Measurements from ENCODE around the gene PSTPIP1. TPM values are rescaled to one million over a fixed set of nuclear protein-coding genes. Genes with fewer than 3 reads are reported as not detected.

PSTPIP1 gene
- total RNA-seq, 2 experiments from 2014 or later, result 79.4 to 82.7 TPM

GRCh38 chr15:77057685-77058084, 62.8 kb downstream of the PSTPIP1 start:
- Mint-ChIP-seq H3K4me3 (no peak overlapping the region), H3K36me3 (ENCODE audit: low read depth) (peaks cover 7% of the 10 kb centered on the region), H3K27me3 (no peaks in the 10 kb centered on the region), H3K9me3 (no peaks in the 10 kb centered on the region), H3K4me1 (ENCODE audit: low read depth) (peaks cover 19% of the 10 kb centered on the region), H3K27ac (no peak overlapping the region)
- Histone ChIP-seq H3K27me3 (ENCODE audit: control insufficient read depth in 1 of 2, insufficient read depth in 2 of 2, low read length in 2 of 2) (no peaks in the 10 kb centered on the region), H3K4me1 (ENCODE audit: insufficient read depth, low read length) (no peaks in the 10 kb centered on the region), H3K27ac (ENCODE audit: low read depth in 1 of 2, low read length in 2 of 2) (no peak overlapping the region), H3K9me3 (ENCODE audit: control insufficient read depth in 1 of 2, insufficient read depth in 1 of 2, low read length in 2 of 2) (no peaks in the 10 kb centered on the region), H3K36me3 (ENCODE audit: insufficient read depth, low read length) (no peaks in the 10 kb centered on the region), H3K4me3 (ENCODE audit: low read length) (no peak overlapping the region)
- CTCF ChIA-PET, result no interaction called here
- POLR2A ChIA-PET, result no interaction called here
- intact Hi-C loops (cut with DNase I, micrococcal nuclease), result no loop called here
- DNase-seq, result no peak
- no peak for ATAC-seq (ENCODE audit: poor library complexity)
- TF ChIP-seq CTCF (IDR thresholded peaks at IDR 0.05), result no peak

- Histone ChIP-seq H3K27ac (ENCODE audit: low read depth in 1 of 2, low read length in 2 of 2) (no peak overlapping the region), H3K4me3 (ENCODE audit: low read length) (no peak overlapping the region), H3K9me3 (ENCODE audit: control insufficient read depth in 1 of 2, insufficient read depth in 1 of 2, low read length in 2 of 2) (no peaks in the 10 kb centered on the region), H3K36me3 (ENCODE audit: insufficient read depth, low read length) (no peaks in the 10 kb centered on the region), H3K27me3 (ENCODE audit: control insufficient read depth in 1 of 2, insufficient read depth in 2 of 2, low read length in 2 of 2) (no peaks in the 10 kb centered on the region), H3K4me1 (ENCODE audit: insufficient read depth, low read length) (no peaks in the 10 kb centered on the region)
- intact Hi-C loops (cut with DNase I, micrococcal nuclease), result no loop called here
- no peak for DNase-seq
- TF ChIP-seq CTCF (IDR thresholded peaks at IDR 0.05), result no peak
- POLR2A ChIA-PET, result interaction anchor here (1.5 kb wide), 1 partner anchor 44 kb away, joined by 4 read pairs; no protein-coding TSS in a partner anchor
- peaks cover 6% of the 10 kb centered on the region for H3K36me3 Mint-ChIP-seq (ENCODE audit: low read depth)
- H3K4me1 Mint-ChIP-seq (ENCODE audit: low read depth), result peaks cover 19% of the 10 kb centered on the region
- no peaks in the 10 kb centered on the region for H3K27me3 Mint-ChIP-seq
- H3K9me3 Mint-ChIP-seq, result no peaks in the 10 kb centered on the region
- no peak overlapping the region for H3K4me3 Mint-ChIP-seq
- H3K27ac Mint-ChIP-seq, result no peak overlapping the region
- CTCF ChIA-PET, result interaction anchor here (0.8 kb wide), 1 partner anchor 9 kb away, joined by 5 read pairs; no protein-coding TSS in a partner anchor
- no peak for ATAC-seq (ENCODE audit: poor library complexity)
Measured at GRCh38 chr15:77058468-77058867, 63.5 kb downstream of the PSTPIP1 start.

- CTCF ChIA-PET, result no interaction called here
- no peak for ATAC-seq (ENCODE audit: poor library complexity)
Measured at GRCh38 chr15:77059786-77060361, 64.9 kb downstream of the PSTPIP1 start.

More at GRCh38 chr15:77059786-77060361, 64.9 kb downstream of the PSTPIP1 start:
- Mint-ChIP-seq H3K27me3 (no peaks in the 10 kb centered on the region), H3K4me3 (no peak overlapping the region), H3K36me3 (ENCODE audit: low read depth) (no peaks in the 10 kb centered on the region), H3K4me1 (ENCODE audit: low read depth) (peaks cover 19% of the 10 kb centered on the region), H3K9me3 (no peaks in the 10 kb centered on the region), H3K27ac (no peak overlapping the region)
- Histone ChIP-seq H3K27me3 (ENCODE audit: control insufficient read depth in 1 of 2, insufficient read depth in 2 of 2, low read length in 2 of 2) (no peaks in the 10 kb centered on the region), H3K4me1 (ENCODE audit: insufficient read depth, low read length) (no peaks in the 10 kb centered on the region), H3K4me3 (ENCODE audit: low read length) (no peak overlapping the region), H3K36me3 (ENCODE audit: insufficient read depth, low read length) (no peaks in the 10 kb centered on the region), H3K27ac (ENCODE audit: low read depth in 1 of 2, low read length in 2 of 2) (no peak overlapping the region), H3K9me3 (ENCODE audit: control insufficient read depth in 1 of 2, insufficient read depth in 1 of 2, low read length in 2 of 2) (no peaks in the 10 kb centered on the region)
- DNase-seq, result no peak
- no peak for TF ChIP-seq CTCF (IDR thresholded peaks at IDR 0.05)
- POLR2A ChIA-PET, result interaction anchor here (1.2 to 2.0 kb wide), 4 partner anchors 11 to 65 kb away, joined by 3 to 6 read pairs (median 4); partner anchors contain the start of genes PSTPIP1 and TSPAN3
- intact Hi-C loops (cut with DNase I, micrococcal nuclease), result no loop called here

All from CD4-positive, alpha-beta T cell (primary cell).